Hematopoietic multipotent progenitor cell treated with erythropoietin and hydrocortisone succinate and interleukin-3 and kit ligand, for 8 days (in vitro differentiated cells): Measurements from ENCODE around the gene CSNK1G1.

ENCODE experiments used
- DNase-seq: peaks from one replicate; pipeline ENCODE4 v3.0.0-alpha.2; 2015

The CSNK1G1 gene

GRCh38 chr15:64286473-64286872 lies 69.5 kb downstream of the CSNK1G1 start:
- no peak for DNase-seq

GRCh38 chr15:64285871-64286270 lies 70.1 kb downstream of the CSNK1G1 start:
- no peak for DNase-seq

GRCh38 chr15:64285150-64285549 lies 70.8 kb downstream of the CSNK1G1 start:
- DNase-seq: no peak

- no peak for DNase-seq
These were observed 71.9 kb downstream of the CSNK1G1 start for GRCh38 chr15:64284042-64284441.

- DNase-seq: no peak
These were observed 73.3 kb downstream of the CSNK1G1 start for GRCh38 chr15:64282701-64283100.

- DNase-seq: no peak
These were observed 76.8 kb downstream of the CSNK1G1 start for GRCh38 chr15:64279131-64279530.

GRCh38 chr15:64275934-64276333 lies 80.0 kb downstream of the CSNK1G1 start:
- no peak for DNase-seq

- DNase-seq: no peak
These were observed 81.5 kb downstream of the CSNK1G1 start for GRCh38 chr15:64274341-64274950.

- no peak for DNase-seq
These were observed 88.5 kb downstream of the CSNK1G1 start for GRCh38 chr15:64267331-64267973.

- peak; percentile 9 for DNase-seq
These were observed 90.8 kb downstream of the CSNK1G1 start for GRCh38 chr15:64265188-64265587.

GRCh38 chr15:64264502-64264901 lies 91.5 kb downstream of the CSNK1G1 start:
- DNase-seq: no peak

- DNase-seq: no peak
These were observed 92.4 kb downstream of the CSNK1G1 start for GRCh38 chr15:64263567-64263966.

- DNase-seq: no peak
These were observed 99.9 kb downstream of the CSNK1G1 start for GRCh38 chr15:64256051-64256450.

- DNase-seq: no peak
These were observed 104.3 kb downstream of the CSNK1G1 start for GRCh38 chr15:64251658-64252057.

- no peak for DNase-seq
These were observed 104.9 kb downstream of the CSNK1G1 start for GRCh38 chr15:64251121-64251520.

- DNase-seq: no peak
These were observed 105.9 kb downstream of the CSNK1G1 start for GRCh38 chr15:64249883-64250575.

GRCh38 chr15:64249406-64249805 lies 106.6 kb downstream of the CSNK1G1 start:
- no peak for DNase-seq

GRCh38 chr15:64247906-64248541 lies 107.9 kb downstream of the CSNK1G1 start:
- DNase-seq: peak; percentile 28

GRCh38 chr15:64247535-64247905 lies 108.5 kb downstream of the CSNK1G1 start:
- DNase-seq: no peak

GRCh38 chr15:64246364-64247189 lies 109.4 kb downstream of the CSNK1G1 start:
- peak; percentile 37 for DNase-seq

- DNase-seq: no peak
These were observed 110.6 kb downstream of the CSNK1G1 start for GRCh38 chr15:64245405-64245804.

GRCh38 chr15:64237677-64238076 lies 118.3 kb downstream of the CSNK1G1 start:
- no peak for DNase-seq
